PC-3 (cell line): ENCODE results near the gene SVOPL. TPM values are rescaled to one million over a fixed set of nuclear protein-coding genes. Genes with fewer than 3 reads are reported as not detected.

ENCODE experiments used
- ATAC-seq: fragments of 200-7000 bp; cut with Tn5 transposase; 2 replicates; pipeline ENCODE4 v1.9.1; 2020; ENCODE audit warnings: mild to moderate bottlenecking, moderate library complexity
- BruUV-seq: library from RNA; stranded (reverse); fragments of 400-500 nt; replicated peaks from 2 replicates; lab custom pipeline; 2021; lab: Mats Ljungman, UMichigan
- CTCF ChIA-PET: fragments of 300-600 bp; sonication (Branson Sonifier 250); formaldehyde crosslinking; loops from one replicate; lab custom pipeline; 2022; ENCODE audit warnings: antibody characterized with exemption; lab: Charles Lee
- POLR2A ChIA-PET: fragments of 300-600 bp; sonication (Branson Sonifier 250); formaldehyde crosslinking; loops from one replicate; lab custom pipeline; 2022; ENCODE audit warnings: antibody characterized with exemption; ENCODE audit not compliant: unreplicated experiment; lab: Charles Lee
- DNase-seq: peaks from one replicate; pipeline ENCODE4 v3.0.0-alpha.2; 2015
- H2AFZ ChIP-seq: fragments of 300-600 bp; sonication (generic); 2 replicates; pipeline ENCODE4 v1.6.0; 2016; ENCODE audit warnings: antibody characterized with exemption, low read length
- H3F3A ChIP-seq: fragments of 300-600 bp; sonication (generic); one replicate; pipeline ENCODE4 v1.6.0; 2017; ENCODE audit warnings: antibody characterized with exemption, low read length, control low read depth, mild to moderate bottlenecking; ENCODE audit not compliant: unreplicated experiment
- H3K27ac ChIP-seq: fragments of 300-600 bp; sonication (generic); 2 replicates; pipeline ENCODE4 v1.5.1; 2016; ENCODE audit warnings: mild to moderate bottlenecking, low read length
- H3K27me3 ChIP-seq: fragments of 300-600 bp; sonication (generic); 2 replicates; pipeline ENCODE4 v1.6.1; 2016; ENCODE audit warnings: low read length, mixed read lengths
- H3K36me3 ChIP-seq: fragments of 300-600 bp; sonication (generic); 2 replicates; pipeline ENCODE4 v1.6.1; 2016; ENCODE audit warnings: low read depth, mixed run types, low read length, mixed read lengths
- H3K4me1 ChIP-seq: fragments of 300-600 bp; sonication (generic); 2 replicates; pipeline ENCODE4 v1.5.1; 2016; ENCODE audit warnings: low read length; ENCODE audit not compliant: insufficient read depth
- H3K4me2 ChIP-seq: fragments of 300-600 bp; sonication (generic); 2 replicates; pipeline ENCODE4 v1.6.0; 2016; ENCODE audit warnings: low read length
- H3K4me3 ChIP-seq: fragments of 300-600 bp; sonication (generic); 2 replicates; pipeline ENCODE4 v1.5.1; 2016; ENCODE audit warnings: mild to moderate bottlenecking, low read length, mixed read lengths
- H3K79me2 ChIP-seq: fragments of 300-600 bp; sonication (generic); 2 replicates; pipeline ENCODE4 v1.6.1; 2017; ENCODE audit warnings: low read length, mixed read lengths
- H3K9ac ChIP-seq: fragments of 300-600 bp; sonication (generic); 2 replicates; pipeline ENCODE4 v1.6.0; 2016; ENCODE audit warnings: mild to moderate bottlenecking, low read length
- H3K9me2 ChIP-seq: fragments of 300-600 bp; sonication (generic); replicated peaks from 2 replicates; pipeline ENCODE4 v1.6.1; 2016; ENCODE audit warnings: mixed run types, low read length, mixed read lengths
- H3K9me3 ChIP-seq: fragments of 300-600 bp; sonication (generic); 2 replicates; pipeline ENCODE4 v1.6.1; 2016; ENCODE audit warnings: low read length, mixed read lengths
- H4K20me1 ChIP-seq: fragments of 300-600 bp; sonication (generic); 2 replicates; pipeline ENCODE4 v1.6.1; 2016; ENCODE audit warnings: low read length, mixed read lengths
- CTCF ChIP-seq: fragments of 300-600 bp; sonication (generic); conservative IDR thresholded peaks from 2 replicates; pipeline ENCODE4 v1.5.1; 2017; ENCODE audit warnings: antibody characterized with exemption, low read depth, mild to moderate bottlenecking, low read length
- EZH2 ChIP-seq: fragments of 300-600 bp; sonication (generic); IDR thresholded peaks from one replicate; pipeline ENCODE4 v1.6.1; 2017; ENCODE audit warnings: antibody characterized with exemption, mild to moderate bottlenecking, low read length; ENCODE audit not compliant: unreplicated experiment
- EZH2phosphoT487 ChIP-seq: fragments of 300-600 bp; sonication (generic); IDR thresholded peaks from 2 replicates; pipeline ENCODE4 v1.6.1; 2018; ENCODE audit warnings: mild to moderate bottlenecking, antibody characterized with exemption, low read length, borderline replicate concordance
- intact Hi-C: fragments of 100-400 bp; cut with micrococcal nuclease; formaldehyde crosslinking; loops from 2 replicates; pipeline ENCODE4 v1.9.0; 2023
- total RNA-seq: library from RNA; depleted of rRNA; stranded (reverse); fragments of >200 nt; gene quantifications from 2 replicates; pipeline ENCODE4 v1.2.3, GENCODE V29; 2014

The SVOPL gene
- total RNA-seq, 1 experiment from 2014 or later = not detected

GRCh38 chr7:138701537-138701923 is 368 bp upstream of the SVOPL start:
- TF ChIP-seq EZH2 (no peak), EZH2phosphoT487 (no peak), CTCF (no peak)
- BruUV-seq = no TSS peak
- ChIA-PET CTCF (no interaction called here), POLR2A (no interaction called here)
- intact Hi-C loops = no loop called here
- no peaks in the 10 kb centered on the region for H3K79me2 ChIP-seq
- H3K27ac ChIP-seq = no peak overlapping the region
- H3K9me3 ChIP-seq = no peaks in the 10 kb centered on the region
- H3K4me2 ChIP-seq = no peak overlapping the region
- no peak overlapping the region for H3K4me3 ChIP-seq
- H3K4me1 ChIP-seq = no peaks in the 10 kb centered on the region
- H3K9me2 ChIP-seq = no peaks in the 10 kb centered on the region
- no peak overlapping the region for H2AFZ ChIP-seq
- no peaks in the 10 kb centered on the region for H3K36me3 ChIP-seq
- no peaks in the 10 kb centered on the region for H3F3A ChIP-seq
- no peak overlapping the region for H3K9ac ChIP-seq
- no peak for ATAC-seq
- DNase-seq = no peak
- H3K27me3 ChIP-seq = peaks cover 10% of the 10 kb centered on the region
- no peaks in the 10 kb centered on the region for H4K20me1 ChIP-seq

- Histone ChIP-seq H3K27ac (no peak overlapping the region), H3F3A (no peaks in the 10 kb centered on the region), H3K9me3 (no peaks in the 10 kb centered on the region), H2AFZ (no peak overlapping the region), H3K4me1 (no peaks in the 10 kb centered on the region), H3K79me2 (no peaks in the 10 kb centered on the region), H3K9me2 (no peaks in the 10 kb centered on the region), H3K4me2 (no peak overlapping the region), H3K27me3 (peaks cover 10% of the 10 kb centered on the region), H3K4me3 (no peak overlapping the region), H3K9ac (no peak overlapping the region), H3K36me3 (no peaks in the 10 kb centered on the region), H4K20me1 (no peaks in the 10 kb centered on the region)
- no peak for TF ChIP-seq EZH2
- no peak for TF ChIP-seq CTCF
- TF ChIP-seq EZH2phosphoT487 = no peak
- DNase-seq = no peak
- ChIA-PET CTCF (no interaction called here), POLR2A (no interaction called here)
- intact Hi-C loops = no loop called here
- no TSS peak for BruUV-seq
- ATAC-seq = no peak
Observed at GRCh38 chr7:138699661-138700060, 1.5 kb downstream of the SVOPL start.

GRCh38 chr7:138698281-138698680 is 2.9 kb downstream of the SVOPL start:
- Histone ChIP-seq H3K4me3 (no peak overlapping the region), H3K27ac (no peak overlapping the region), H3K27me3 (peaks cover 10% of the 10 kb centered on the region), H3K36me3 (no peaks in the 10 kb centered on the region), H3F3A (no peaks in the 10 kb centered on the region), H3K9me3 (no peaks in the 10 kb centered on the region), H3K9ac (no peak overlapping the region), H3K79me2 (no peaks in the 10 kb centered on the region), H3K4me2 (no peak overlapping the region), H3K9me2 (no peaks in the 10 kb centered on the region), H2AFZ (no peak overlapping the region), H4K20me1 (no peaks in the 10 kb centered on the region), H3K4me1 (no peaks in the 10 kb centered on the region)
- intact Hi-C loops = no loop called here
- BruUV-seq = no TSS peak
- ATAC-seq (no peak), DNase-seq (no peak)
- CTCF ChIA-PET = no interaction called here
- TF ChIP-seq EZH2 = no peak
- POLR2A ChIA-PET = no interaction called here
